ENCODE measurements around the gene BCL6. TPM values are rescaled to one million over a fixed set of nuclear protein-coding genes. Genes with fewer than 3 reads are reported as not detected.

BCL6 gene
- total and polyA plus RNA-seq, 9 of the 15 experiments (the other 6 are each of a cell fraction or from before 2014, with no cell fraction given) = 0.08 to 3.5 (median 1.6) TPM

DNA sequence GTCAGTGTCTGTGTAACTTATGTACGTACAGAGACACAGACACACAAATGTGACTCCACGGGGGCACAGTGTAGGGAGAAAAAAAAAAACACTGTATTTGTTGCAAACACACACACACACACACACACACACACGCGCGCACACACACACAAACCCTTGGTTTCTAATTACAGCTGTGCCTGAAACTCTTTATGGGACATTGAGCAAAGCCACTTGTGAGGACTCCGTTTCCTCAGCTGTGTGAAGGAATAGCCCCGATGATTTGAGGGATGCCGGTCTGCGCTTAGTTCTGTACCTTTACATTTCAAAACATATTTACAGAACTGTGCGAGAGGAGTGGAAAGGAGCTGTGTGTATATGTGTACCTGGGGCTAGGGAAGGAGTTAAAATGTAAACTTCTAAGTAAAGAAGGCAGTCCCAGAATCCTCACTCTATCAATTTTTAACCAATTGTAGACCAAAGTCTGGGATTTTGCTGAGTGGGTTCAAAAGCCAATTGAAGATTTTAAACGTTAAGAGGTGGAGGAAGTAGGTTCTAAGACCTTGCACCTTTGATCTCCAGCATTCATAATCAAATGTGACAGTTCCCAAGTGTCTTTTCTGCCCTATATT lies 5.3 kb upstream of the BCL6 start:
- Histone ChIP-seq H3K4me2 (ENCODE audit: insufficient read depth, low read length) (peak overlapping the region; percentile 52), H3K36me3 (ENCODE audit: control insufficient read depth, insufficient read depth, low read length) (no peaks in the 10 kb centered on the region), H3K4me3 (no peak overlapping the region), H3K9me1 (ENCODE audit: control insufficient read depth, insufficient read depth, low read length) (no peaks in the 10 kb centered on the region), H2AFZ (ENCODE audit: low read depth, low read length) (peak overlapping the region; percentile 78), H3K79me2 (ENCODE audit: control insufficient read depth, insufficient read depth, low read length) (peaks cover 23% of the 10 kb centered on the region), H3K4me1 (replicated peaks in 1 of 2; ENCODE audit: control insufficient read depth in 2 of 2, insufficient read depth in 2 of 2, low read length in 2 of 2) (peaks cover 0 to 2% of the 10 kb centered on the region in 2 experiments; a peak in 3 of 5 replicates), H4K20me1 (replicated peaks; ENCODE audit: control insufficient read depth, insufficient read depth, low read length) (no peaks in the 10 kb centered on the region), H3K27me3 (ENCODE audit: control insufficient read depth in 2 of 2, insufficient read depth in 2 of 2, low read length in 2 of 2) (no peaks in the 10 kb centered on the region), H3K27ac (ENCODE audit: extremely low read depth, low read depth, low read length) (no peak overlapping the region), H3K9ac (ENCODE audit: insufficient read depth in 1 of 2, low read depth in 2 of 2, low read length in 2 of 2) (no peak overlapping the region), H3K9me3 (replicated peaks; ENCODE audit: control insufficient read depth, insufficient read depth, low read depth, low read length) (no peaks in the 10 kb centered on the region)
- intact Hi-C loops (cut with micrococcal nuclease) = no loop called here
- TF ChIP-seq ZBTB1 (CRISPR knock-in tag; IDR thresholded peaks at IDR 0.05; ENCODE audit: borderline replicate concordance, low read depth) (no peak), ZNF316 (IDR thresholded peaks at IDR 0.05) (peak; percentile 46)
- TF ChIP-seq, protein P1, sequence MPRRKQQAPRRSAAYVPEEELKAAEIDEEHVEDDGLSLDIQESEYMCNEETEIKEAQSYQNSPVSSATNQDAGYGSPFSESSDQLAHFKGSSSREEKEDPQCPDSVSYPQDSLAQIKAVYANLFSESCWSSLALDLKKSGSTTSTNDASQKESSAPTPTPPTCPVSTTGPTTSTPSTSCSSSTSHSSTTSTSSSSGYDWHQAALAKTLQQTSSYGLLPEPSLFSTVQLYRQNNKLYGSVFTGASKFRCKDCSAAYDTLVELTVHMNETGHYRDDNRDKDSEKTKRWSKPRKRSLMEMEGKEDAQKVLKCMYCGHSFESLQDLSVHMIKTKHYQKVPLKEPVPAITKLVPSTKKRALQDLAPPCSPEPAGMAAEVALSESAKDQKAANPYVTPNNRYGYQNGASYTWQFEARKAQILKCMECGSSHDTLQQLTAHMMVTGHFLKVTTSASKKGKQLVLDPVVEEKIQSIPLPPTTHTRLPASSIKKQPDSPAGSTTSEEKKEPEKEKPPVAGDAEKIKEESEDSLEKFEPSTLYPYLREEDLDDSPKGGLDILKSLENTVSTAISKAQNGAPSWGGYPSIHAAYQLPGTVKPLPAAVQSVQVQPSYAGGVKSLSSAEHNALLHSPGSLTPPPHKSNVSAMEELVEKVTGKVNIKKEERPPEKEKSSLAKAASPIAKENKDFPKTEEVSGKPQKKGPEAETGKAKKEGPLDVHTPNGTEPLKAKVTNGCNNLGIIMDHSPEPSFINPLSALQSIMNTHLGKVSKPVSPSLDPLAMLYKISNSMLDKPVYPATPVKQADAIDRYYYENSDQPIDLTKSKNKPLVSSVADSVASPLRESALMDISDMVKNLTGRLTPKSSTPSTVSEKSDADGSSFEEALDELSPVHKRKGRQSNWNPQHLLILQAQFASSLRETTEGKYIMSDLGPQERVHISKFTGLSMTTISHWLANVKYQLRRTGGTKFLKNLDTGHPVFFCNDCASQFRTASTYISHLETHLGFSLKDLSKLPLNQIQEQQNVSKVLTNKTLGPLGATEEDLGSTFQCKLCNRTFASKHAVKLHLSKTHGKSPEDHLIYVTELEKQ (CRISPR knock-in tag; IDR thresholded peaks at IDR 0.05) = no peak
- TF ChIP-seq, protein P2, sequence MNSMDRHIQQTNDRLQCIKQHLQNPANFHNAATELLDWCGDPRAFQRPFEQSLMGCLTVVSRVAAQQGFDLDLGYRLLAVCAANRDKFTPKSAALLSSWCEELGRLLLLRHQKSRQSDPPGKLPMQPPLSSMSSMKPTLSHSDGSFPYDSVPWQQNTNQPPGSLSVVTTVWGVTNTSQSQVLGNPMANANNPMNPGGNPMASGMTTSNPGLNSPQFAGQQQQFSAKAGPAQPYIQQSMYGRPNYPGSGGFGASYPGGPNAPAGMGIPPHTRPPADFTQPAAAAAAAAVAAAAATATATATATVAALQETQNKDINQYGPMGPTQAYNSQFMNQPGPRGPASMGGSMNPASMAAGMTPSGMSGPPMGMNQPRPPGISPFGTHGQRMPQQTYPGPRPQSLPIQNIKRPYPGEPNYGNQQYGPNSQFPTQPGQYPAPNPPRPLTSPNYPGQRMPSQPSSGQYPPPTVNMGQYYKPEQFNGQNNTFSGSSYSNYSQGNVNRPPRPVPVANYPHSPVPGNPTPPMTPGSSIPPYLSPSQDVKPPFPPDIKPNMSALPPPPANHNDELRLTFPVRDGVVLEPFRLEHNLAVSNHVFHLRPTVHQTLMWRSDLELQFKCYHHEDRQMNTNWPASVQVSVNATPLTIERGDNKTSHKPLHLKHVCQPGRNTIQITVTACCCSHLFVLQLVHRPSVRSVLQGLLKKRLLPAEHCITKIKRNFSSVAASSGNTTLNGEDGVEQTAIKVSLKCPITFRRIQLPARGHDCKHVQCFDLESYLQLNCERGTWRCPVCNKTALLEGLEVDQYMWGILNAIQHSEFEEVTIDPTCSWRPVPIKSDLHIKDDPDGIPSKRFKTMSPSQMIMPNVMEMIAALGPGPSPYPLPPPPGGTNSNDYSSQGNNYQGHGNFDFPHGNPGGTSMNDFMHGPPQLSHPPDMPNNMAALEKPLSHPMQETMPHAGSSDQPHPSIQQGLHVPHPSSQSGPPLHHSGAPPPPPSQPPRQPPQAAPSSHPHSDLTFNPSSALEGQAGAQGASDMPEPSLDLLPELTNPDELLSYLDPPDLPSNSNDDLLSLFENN (IDR thresholded peaks at IDR 0.05; ENCODE audit: low read depth in 2 of 2, low read length in 2 of 2) = no peak
- TF ChIP-seq, protein P3, sequence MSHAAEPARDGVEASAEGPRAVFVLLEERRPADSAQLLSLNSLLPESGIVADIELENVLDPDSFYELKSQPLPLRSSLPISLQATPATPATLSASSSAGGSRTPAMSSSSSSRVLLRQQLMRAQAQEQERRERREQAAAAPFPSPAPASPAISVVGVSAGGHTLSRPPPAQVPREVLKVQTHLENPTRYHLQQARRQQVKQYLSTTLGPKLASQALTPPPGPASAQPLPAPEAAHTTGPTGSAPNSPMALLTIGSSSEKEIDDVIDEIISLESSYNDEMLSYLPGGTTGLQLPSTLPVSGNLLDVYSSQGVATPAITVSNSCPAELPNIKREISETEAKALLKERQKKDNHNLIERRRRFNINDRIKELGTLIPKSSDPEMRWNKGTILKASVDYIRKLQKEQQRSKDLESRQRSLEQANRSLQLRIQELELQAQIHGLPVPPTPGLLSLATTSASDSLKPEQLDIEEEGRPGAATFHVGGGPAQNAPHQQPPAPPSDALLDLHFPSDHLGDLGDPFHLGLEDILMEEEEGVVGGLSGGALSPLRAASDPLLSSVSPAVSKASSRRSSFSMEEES (CRISPR knock-in tag; IDR thresholded peaks at IDR 0.05) = no peak
- WGBS (ENCODE audit: insufficient coverage, low coverage, missing lambda C conversion rate) = 57% methylated on average over 11 of the region's 11 CpGs
- no peak for FAIRE-seq
- ChIA-PET CTCF (ENCODE audit: low intra/inter-chr PET ratio) (interaction anchor here (0.7 to 1.2 kb wide), 2 partner anchors 9 to 13 kb away, joined by 3 read pairs; no protein-coding TSS in a partner anchor), POLR2A (interaction anchor here (0.5 to 1.7 kb wide), 3 partner anchors 9 to 1218 kb away, joined by 3 read pairs; no protein-coding TSS in a partner anchor)
- DNase-seq (ENCODE audit: extremely low read depth in 1 of 4, low spot score in 3 of 4) = no peak
- BruUV-seq (replicated peaks) = no TSS peak
- ATAC-seq = no peak
- in situ Hi-C loops (cut with MboI) = no loop called here
